ENCODE measurements around the gene APC2. TPM values are rescaled to one million over a fixed set of nuclear protein-coding genes. Genes with fewer than 3 reads are reported as not detected.
A peak's percentile ranks its signal among the peaks of the same experiment; 100 is the strongest.

The APC2 gene
- total RNA-seq, 4 donors from 2014 or later: under 0.01 TPM; not detected in 3

GRCh38 chr19:1505991-1506881 is 56.3 kb downstream of the APC2 start:
- Histone ChIP-seq H3K27ac (peak overlapping the region in 1 of 4 donors; percentile 89), H3K4me1 (peaks cover 29 to 69% (median 35%) of the 10 kb centered on the region in 3 donors), H3K9me3 (no peaks in the 10 kb centered on the region), H3K4me3 (no peak overlapping the region), H3K36me3 (peaks cover 0 to 16% (median 0%) of the 10 kb centered on the region in 3 donors), H3K27me3 (peaks cover 0 to 32% (median 6%) of the 10 kb centered on the region in 4 donors)
- DNase-seq: no peak
- intact Hi-C loops (cut with DNase I): no loop called here
- TF ChIP-seq POLR2A (IDR thresholded peaks at IDR 0.05): no peak
- TF ChIP-seq CTCF (IDR thresholded peaks at IDR 0.05): no peak
- 88 to 97% methylated on average over 7 to 32 of the region's 45 CpGs for WGBS, 2 donors

- H3K27ac ChIP-seq: peak overlapping the region; percentile 86 to 93 (median 90)
- peak overlapping the region in 3 of 4 donors; percentile 45 to 65 (median 48) for H3K4me3 ChIP-seq
- peaks cover 36 to 73% (median 45%) of the 10 kb centered on the region in 3 donors for H3K4me1 ChIP-seq
- no peak for DNase-seq
- TF ChIP-seq POLR2A (IDR thresholded peaks at IDR 0.05) (no peak), CTCF (IDR thresholded peaks at IDR 0.05) (no peak)
- WGBS, 2 donors: 60 to 80% methylated on average over 2 to 6 of the region's 23 CpGs
- H3K36me3 ChIP-seq: peaks cover 0 to 16% (median 0%) of the 10 kb centered on the region in 3 donors
- peaks cover 0 to 35% (median 6%) of the 10 kb centered on the region in 4 donors for H3K27me3 ChIP-seq
- H3K9me3 ChIP-seq: no peaks in the 10 kb centered on the region
- intact Hi-C loops (cut with DNase I): no loop called here
Observed at GRCh38 chr19:1507192-1507660, 57.3 kb downstream of the APC2 start.

GRCh38 chr19:1507763-1508506 is 58.0 kb downstream of the APC2 start:
- Histone ChIP-seq H3K36me3 (peaks cover 0 to 16% (median 0%) of the 10 kb centered on the region in 3 donors), H3K4me3 (peak overlapping the region; percentile 24 to 65 (median 46)), H3K27me3 (peaks cover 0 to 35% (median 3%) of the 10 kb centered on the region in 4 donors), H3K9me3 (no peaks in the 10 kb centered on the region), H3K4me1 (peaks cover 42 to 74% (median 44%) of the 10 kb centered on the region in 3 donors), H3K27ac (peak overlapping the region; percentile 86 to 93 (median 90))
- no peak for TF ChIP-seq CTCF (IDR thresholded peaks at IDR 0.05)
- no peak for TF ChIP-seq POLR2A (IDR thresholded peaks at IDR 0.05)
- DNase-seq: peak; percentile 60
- WGBS, 2 donors: 3 to 5% methylated on average over 15 to 23 of the region's 46 CpGs
- intact Hi-C loops (cut with DNase I): no loop called here

GRCh38 chr19:1508507-1508856 is 58.6 kb downstream of the APC2 start:
- intact Hi-C loops (cut with DNase I): no loop called here

More at GRCh38 chr19:1508507-1508856, 58.6 kb downstream of the APC2 start:
- Histone ChIP-seq H3K9me3 (no peaks in the 10 kb centered on the region), H3K27me3 (peaks cover 0 to 35% (median under 1%) of the 10 kb centered on the region in 4 donors), H3K36me3 (peaks cover 0 to 16% (median 0%) of the 10 kb centered on the region in 3 donors), H3K4me1 (peaks cover 41 to 72% (median 41%) of the 10 kb centered on the region in 3 donors), H3K27ac (peak overlapping the region; percentile 86 to 93 (median 90)), H3K4me3 (peak overlapping the region; percentile 24 to 65 (median 46))
- no peak for DNase-seq
- TF ChIP-seq POLR2A (IDR thresholded peaks at IDR 0.05) (no peak), CTCF (IDR thresholded peaks at IDR 0.05) (no peak)
- WGBS, 2 donors: 34 to 42% methylated on average over 5 to 6 of the region's 12 CpGs
